NT2/D1 (cell line): ENCODE data around the gene BTRC.
"Not testable (repeated sequence)": the region's sequence is repeated elsewhere in the genome, so short reads cannot be mapped to it uniquely, and the experiment has no call there.

ENCODE experiments used
- DNase-seq: peaks from one replicate; pipeline ENCODE4 v3.0.0-alpha.2; 2011; ENCODE audit warnings: low read depth, low spot score
- H3K27me3 ChIP-seq: 2 replicates; pipeline ENCODE4 v1.6.0; 2011; ENCODE audit warnings: mild to moderate bottlenecking; ENCODE audit not compliant: insufficient read length, insufficient read depth
- H3K36me3 ChIP-seq: 2 replicates; pipeline ENCODE4 v1.6.1; 2011; ENCODE audit warnings: mild to moderate bottlenecking, low read length, mixed read lengths; ENCODE audit not compliant: insufficient read depth, insufficient read length
- H3K4me1 ChIP-seq: 2 replicates; pipeline ENCODE4 v1.5.1; 2011; ENCODE audit not compliant: insufficient read depth, insufficient read length
- H3K4me3 ChIP-seq: 2 replicates; pipeline ENCODE4 v1.5.1; 2011; ENCODE audit warnings: low read depth; ENCODE audit not compliant: insufficient read length
- H3K9ac ChIP-seq: 2 replicates; pipeline ENCODE4 v1.6.0; 2011; ENCODE audit warnings: low read depth; ENCODE audit not compliant: insufficient read length
- H3K9me3 ChIP-seq: 2 replicates; pipeline ENCODE4 v1.5.1; 2011; ENCODE audit warnings: mild to moderate bottlenecking, low read length; ENCODE audit not compliant: insufficient read depth
- SUZ12 ChIP-seq: IDR thresholded peaks from 2 replicates; pipeline ENCODE4 v1.6.1; 2011; ENCODE audit not compliant: insufficient read length, insufficient read depth; ENCODE audit errors: extremely low read depth
- YY1 ChIP-seq: IDR thresholded peaks from 2 replicates; pipeline ENCODE4 v1.6.1; 2011; ENCODE audit not compliant: insufficient read length, insufficient read depth
- ZNF274 ChIP-seq: IDR thresholded peaks from 2 replicates; pipeline ENCODE4 v1.6.1; 2011; ENCODE audit warnings: mild to moderate bottlenecking, low read depth, low read length

BTRC gene

DNA sequence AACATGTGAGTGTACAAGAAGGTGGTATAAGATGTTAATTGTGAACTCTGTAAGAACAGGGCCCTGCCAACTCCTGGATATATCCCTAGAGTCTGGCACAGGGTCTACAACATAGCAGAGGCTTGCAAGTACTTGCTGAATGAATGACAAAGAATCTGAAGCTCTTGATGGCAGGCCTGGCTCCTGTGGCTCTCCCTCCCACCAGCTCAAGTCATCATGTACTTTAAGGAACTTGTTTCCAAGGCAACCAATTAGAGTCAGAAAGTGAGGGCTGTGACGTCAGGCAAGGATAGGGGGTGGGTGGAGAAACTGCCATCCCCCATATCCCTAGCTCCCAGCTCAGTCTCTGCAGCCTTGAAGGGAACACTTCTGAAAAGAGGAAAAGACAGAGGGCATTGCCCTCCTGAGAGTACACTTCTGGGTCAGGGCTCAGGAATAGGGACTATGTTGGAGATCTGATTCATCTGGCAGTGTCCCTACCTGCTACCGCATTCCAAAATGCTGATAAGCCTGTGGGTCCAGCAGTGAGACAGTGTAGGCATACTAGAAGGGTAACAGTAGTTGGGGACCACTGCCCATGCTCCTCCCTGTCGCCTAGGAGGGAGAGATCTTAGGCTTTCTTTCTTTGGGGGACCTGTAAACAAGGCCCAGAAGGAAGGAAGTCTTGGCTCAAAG, 34.6 kb upstream of the BTRC start:
- DNase-seq = peak; percentile 71
- peaks cover 7% of the 10 kb centered on the region for H3K4me1 ChIP-seq
- no peak overlapping the region for H3K9ac ChIP-seq
- H3K36me3 ChIP-seq = no peaks in the 10 kb centered on the region
- no peak overlapping the region for H3K4me3 ChIP-seq
- no peaks in the 10 kb centered on the region for H3K27me3 ChIP-seq
- no peaks in the 10 kb centered on the region for H3K9me3 ChIP-seq
- TF ChIP-seq YY1 = no peak

DNA sequence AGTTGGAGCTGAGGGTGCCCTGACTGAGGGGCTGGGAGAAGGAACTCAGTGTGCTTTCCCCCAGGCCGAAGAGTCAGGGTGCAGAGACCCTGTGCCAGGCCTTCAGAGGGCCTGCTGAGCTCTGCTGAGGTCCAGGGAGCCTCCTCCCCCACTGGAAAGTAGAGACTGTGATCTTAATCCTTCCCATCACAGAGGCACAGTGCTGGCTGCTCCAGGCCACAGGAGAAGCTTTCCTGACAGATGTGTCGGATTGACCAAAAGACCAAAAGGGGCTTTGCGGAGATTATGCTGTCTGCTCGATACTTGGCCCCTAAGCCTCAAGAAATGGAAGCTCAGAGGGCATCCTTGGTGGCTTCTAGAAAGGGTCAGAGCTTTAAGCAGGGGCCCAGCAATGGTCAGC, 32.9 kb upstream of the BTRC start:
- H3K27me3 ChIP-seq = no peaks in the 10 kb centered on the region
- no peak overlapping the region for H3K9ac ChIP-seq
- no peaks in the 10 kb centered on the region for H3K9me3 ChIP-seq
- TF ChIP-seq YY1 (no peak), SUZ12 (no peak), ZNF274 (no peak)
- peaks cover 7% of the 10 kb centered on the region for H3K4me1 ChIP-seq
- H3K36me3 ChIP-seq = no peaks in the 10 kb centered on the region
- DNase-seq = no peak
- no peak overlapping the region for H3K4me3 ChIP-seq

DNA sequence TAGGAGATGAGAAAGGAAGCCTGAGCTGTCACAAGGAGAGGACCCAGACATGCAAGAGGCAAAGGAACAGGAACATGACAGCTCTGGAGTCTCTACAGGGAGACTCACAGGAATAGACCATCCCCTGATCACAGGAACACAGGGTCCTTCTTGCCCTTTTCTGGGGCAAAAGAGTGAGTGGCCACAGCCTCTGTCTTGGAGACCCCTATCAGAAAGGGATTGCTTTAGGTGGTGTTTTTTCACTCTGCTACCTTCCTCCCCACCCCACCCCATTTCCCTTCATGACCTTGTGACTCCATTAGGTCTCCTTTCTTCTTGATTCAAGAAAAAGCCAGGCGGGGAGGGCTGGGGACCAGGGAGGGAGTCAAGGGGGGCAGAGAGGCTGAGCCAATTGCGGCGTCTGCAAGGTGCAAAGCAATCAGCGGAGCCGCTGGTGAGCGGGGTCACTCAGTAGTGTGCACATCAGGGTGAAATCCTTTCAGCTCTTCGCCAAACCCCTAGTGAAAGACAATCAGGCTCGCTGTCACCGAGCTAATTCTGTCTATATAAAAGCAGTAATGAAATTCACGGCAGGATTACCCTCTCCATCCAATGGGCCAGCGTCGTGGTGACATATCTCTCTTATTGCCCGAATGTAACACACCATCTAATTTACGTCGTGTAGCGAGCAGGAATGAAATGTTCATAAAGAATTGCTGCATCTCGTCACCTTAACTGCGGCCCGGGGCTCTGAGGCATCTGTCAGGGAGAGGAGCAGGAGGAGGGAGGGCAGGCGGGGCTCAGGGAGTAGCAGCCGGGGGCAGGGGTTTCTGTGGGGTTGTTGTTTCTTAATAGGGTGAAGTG, 31.5 kb upstream of the BTRC start:
- no peaks in the 10 kb centered on the region for H3K36me3 ChIP-seq
- TF ChIP-seq YY1 (no peak), ZNF274 (no peak), SUZ12 (no peak)

DNA sequence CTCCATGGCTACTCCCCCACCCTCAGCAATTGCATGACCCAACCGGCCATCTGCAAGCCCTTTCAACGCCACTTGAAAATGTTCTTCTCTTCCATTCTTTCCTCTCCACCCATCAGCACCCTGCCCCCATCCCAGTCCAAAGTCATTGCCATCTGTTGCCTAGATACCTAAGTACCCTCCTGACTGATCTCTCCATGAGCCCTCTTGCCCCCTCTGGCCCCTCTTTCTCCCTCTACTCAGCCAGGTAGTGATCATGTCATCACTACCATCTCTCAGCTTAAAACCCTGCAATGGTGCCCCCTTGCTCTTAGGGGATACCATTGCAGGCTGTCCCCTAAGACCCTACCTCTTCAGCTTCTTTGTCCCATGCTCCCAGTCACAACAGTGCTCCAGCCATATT, 30.5 kb upstream of the BTRC start:
- Histone ChIP-seq H3K36me3 (no peaks in the 10 kb centered on the region), H3K9me3 (peaks cover 5% of the 10 kb centered on the region; the same call in 1 of the 2 replicates), H3K4me1 (peaks cover 7% of the 10 kb centered on the region), H3K27me3 (no peaks in the 10 kb centered on the region), H3K9ac (no peak overlapping the region), H3K4me3 (no peak overlapping the region)
- no peak for DNase-seq
- TF ChIP-seq ZNF274 (no peak), SUZ12 (no peak), YY1 (no peak)

More for the DNA sequence above, 31.5 kb upstream of the BTRC start:
- Histone ChIP-seq H3K4me3 (no peak overlapping the region), H3K27me3 (no peaks in the 10 kb centered on the region), H3K4me1 (peaks cover 7% of the 10 kb centered on the region), H3K9ac (no peak overlapping the region), H3K9me3 (peaks cover 3% of the 10 kb centered on the region; the same call in 1 of the 2 replicates)
- DNase-seq = no peak

DNA sequence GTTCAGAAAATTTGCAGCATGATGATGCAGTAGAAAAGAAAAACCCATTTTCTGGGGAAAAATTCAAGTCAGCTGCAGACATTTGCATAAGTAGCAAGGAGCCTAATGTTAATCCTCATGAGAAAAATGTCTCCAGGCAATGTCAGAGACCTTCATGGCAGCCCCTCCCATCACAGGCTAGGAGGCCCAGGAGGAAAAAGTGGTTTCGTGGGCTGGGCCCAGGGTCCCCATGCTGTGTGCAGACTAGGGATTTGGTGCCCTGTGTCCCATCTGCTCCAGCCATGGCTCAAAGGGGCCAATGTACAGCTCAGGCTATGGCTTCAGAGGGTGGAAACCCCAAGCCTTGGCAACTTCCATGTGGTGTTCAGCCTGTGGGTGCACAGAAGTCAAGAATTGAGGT, 26.5 kb upstream of the BTRC start:
- H3K4me3 ChIP-seq, H3K36me3 ChIP-seq, DNase-seq, H3K27me3 ChIP-seq, H3K4me1 ChIP-seq, H3K9ac ChIP-seq, H3K9me3 ChIP-seq: not testable (repeated sequence)

DNA sequence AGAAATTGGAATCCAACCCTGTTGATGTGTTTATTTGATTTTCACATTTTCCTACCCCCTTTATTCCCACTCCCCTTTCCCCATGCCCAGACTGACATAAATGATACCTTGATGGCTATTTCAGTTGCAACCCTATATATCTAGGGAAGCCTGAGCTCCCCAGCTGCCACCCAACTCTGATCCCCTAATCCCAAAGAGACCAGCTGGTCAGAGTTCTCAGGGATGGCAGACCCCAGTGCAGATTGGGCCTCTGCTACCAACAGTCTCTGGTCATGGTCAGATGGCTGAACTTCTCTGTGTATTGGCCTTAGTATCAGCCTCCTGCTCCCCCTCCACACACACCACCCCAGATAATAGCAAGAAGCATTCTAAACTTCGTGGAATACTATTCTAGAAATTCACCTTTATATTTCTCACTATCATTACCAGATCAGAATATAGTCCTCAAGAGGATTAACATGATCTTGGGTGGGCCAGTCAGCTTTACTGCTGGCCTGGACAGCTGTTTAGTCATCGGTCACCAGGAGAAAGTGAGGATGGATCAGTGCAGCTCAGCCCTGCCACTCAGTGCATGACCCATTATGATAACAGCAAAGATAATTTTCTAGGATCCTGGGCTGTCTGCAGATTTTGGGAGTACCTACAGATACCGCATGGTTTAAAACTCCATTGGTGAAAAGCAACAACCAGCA, 24.5 kb upstream of the BTRC start:
- Histone ChIP-seq H3K9me3 (peaks cover 5% of the 10 kb centered on the region; the same call in 1 of the 2 replicates), H3K36me3 (no peaks in the 10 kb centered on the region), H3K9ac (no peak overlapping the region), H3K27me3 (no peaks in the 10 kb centered on the region), H3K4me1 (no peaks in the 10 kb centered on the region), H3K4me3 (no peak overlapping the region)
- no peak for TF ChIP-seq YY1
- TF ChIP-seq ZNF274 = no peak
- TF ChIP-seq SUZ12 = no peak
- no peak for DNase-seq

DNA sequence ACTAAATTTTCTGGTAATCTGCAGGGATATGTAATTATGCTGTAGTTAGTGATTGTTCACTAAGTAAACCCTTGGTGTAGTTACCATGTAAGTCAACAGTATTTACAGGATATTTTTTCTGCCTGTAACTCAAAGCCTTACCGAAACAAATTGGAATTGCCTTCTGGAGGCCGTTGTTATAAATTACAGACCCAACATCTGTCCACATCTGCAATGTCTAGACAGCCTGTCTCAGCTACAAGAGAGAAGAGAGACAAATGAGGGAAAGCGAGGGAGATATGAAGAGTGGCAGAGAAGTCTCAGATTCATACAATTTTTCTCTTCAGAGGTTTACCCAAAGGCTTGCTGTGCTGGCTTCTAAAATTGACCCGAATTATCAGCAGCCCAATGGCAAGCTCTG, 23.7 kb upstream of the BTRC start:
- DNase-seq = no peak
- Histone ChIP-seq H3K4me1 (no peaks in the 10 kb centered on the region), H3K4me3 (no peak overlapping the region), H3K36me3 (no peaks in the 10 kb centered on the region), H3K9ac (no peak overlapping the region), H3K9me3 (peaks cover 5% of the 10 kb centered on the region; the same call in 1 of the 2 replicates), H3K27me3 (no peaks in the 10 kb centered on the region)
- TF ChIP-seq YY1 (no peak), ZNF274 (no peak), SUZ12 (no peak)
